CD4-positive, alpha-beta T cell treated with Interferon alpha-2 for 1 hour (primary cell): ENCODE data around the gene CARF.
A peak's percentile ranks its signal among the peaks of the same experiment; 100 is the strongest.
"Not testable (repeated sequence)": the region's sequence is repeated elsewhere in the genome, so short reads cannot be mapped to it uniquely, and the experiment has no call there.

Experiments used
- DNase-seq, 2 donors: peaks; one replicate each; pipeline ENCODE4 v3.0.0-alpha.2; 2020 to 2022

The CARF gene

GRCh38 chr2:202911512-202912341, at the start of gene CARF, which contains the start of gene WDR12:
CARF (plus strand) TSS chr2:202912275; CDS start chr2:202941903, 29,628 bp downstream.
WDR12 (minus strand) TSS chr2:202911673; CDS start chr2:202911476, 197 bp downstream.
- DNase-seq, result peak; percentile 89 to 92

GRCh38 chr2:202870431-202871299, 41.4 kb upstream of the CARF start:
- DNase-seq, result peak; percentile 53 to 66

- peak; percentile 36 to 61 for DNase-seq
Observed at GRCh38 chr2:202871300-202872141, 40.6 kb upstream of the CARF start, which contains the start of gene ICA1L. ICA1L (minus strand) TSS chr2:202871766; CDS start chr2:202829009, 42,757 bp downstream.

GRCh38 chr2:202877699-202878098, 34.4 kb upstream of the CARF start:
- no peak for DNase-seq

- no peak for DNase-seq
Observed at GRCh38 chr2:202881570-202881969, 30.5 kb upstream of the CARF start.

GRCh38 chr2:202883987-202884675, 27.9 kb upstream of the CARF start:
- DNase-seq, result no peak

GRCh38 chr2:202885190-202885589, 26.9 kb upstream of the CARF start:
- no peak for DNase-seq

- DNase-seq, result not testable (repeated sequence)
Observed at GRCh38 chr2:202905507-202905906, 6.6 kb upstream of the CARF start.

GRCh38 chr2:202908186-202908585, 3.9 kb upstream of the CARF start:
- no peak for DNase-seq

- no peak for DNase-seq
Observed at GRCh38 chr2:202909394-202910192, 2.5 kb upstream of the CARF start.

GRCh38 chr2:202910250-202910649, 1.8 kb upstream of the CARF start:
- DNase-seq, result not testable (repeated sequence)

- no peak for DNase-seq
Observed at GRCh38 chr2:202910698-202911097, 1.4 kb upstream of the CARF start.

- DNase-seq, result no peak
Observed at GRCh38 chr2:202911203-202911511, 918 bp upstream of the CARF start.

GRCh38 chr2:202912342-202913201, 497 bp downstream of the CARF start:
- peak in 1 of 2 donors; percentile 22 for DNase-seq

GRCh38 chr2:202918860-202919259, 6.8 kb downstream of the CARF start:
- DNase-seq, result no peak

GRCh38 chr2:202932425-202933138, 20.5 kb downstream of the CARF start:
- no peak for DNase-seq

GRCh38 chr2:202933139-202933510, 21.1 kb downstream of the CARF start:
- no peak for DNase-seq

- no peak for DNase-seq
Observed at GRCh38 chr2:202933958-202934357, 21.9 kb downstream of the CARF start.

GRCh38 chr2:202934456-202934855, 22.4 kb downstream of the CARF start:
- DNase-seq, result no peak

- no peak for DNase-seq
Observed at GRCh38 chr2:202938960-202939359, 26.9 kb downstream of the CARF start.
